HL-60 (cell line): ENCODE results near the gene CSRNP3.

ENCODE experiments used
- POLR2AphosphoS5 ChIP-seq: IDR thresholded peaks from 2 replicates; pipeline ENCODE4 v1.6.1; 2012; ENCODE audit warnings: low read depth
- SPI1 ChIP-seq: IDR thresholded peaks from 2 replicates; pipeline ENCODE4 v1.6.1; 2012; ENCODE audit warnings: low read depth, mild to moderate bottlenecking, borderline replicate concordance
- TF ChIP-seq, protein P1 (sequence below): IDR thresholded peaks from 2 replicates; pipeline ENCODE4 v1.6.1; 2012; ENCODE audit warnings: low read depth; ENCODE audit not compliant: insufficient replicate concordance
- TF ChIP-seq, protein P2 (sequence below): IDR thresholded peaks from one replicate; pipeline ENCODE4 v1.5.1; 2011; ENCODE audit warnings: low read length, control low read depth, inconsistent platforms; ENCODE audit not compliant: insufficient read depth

DNA sequence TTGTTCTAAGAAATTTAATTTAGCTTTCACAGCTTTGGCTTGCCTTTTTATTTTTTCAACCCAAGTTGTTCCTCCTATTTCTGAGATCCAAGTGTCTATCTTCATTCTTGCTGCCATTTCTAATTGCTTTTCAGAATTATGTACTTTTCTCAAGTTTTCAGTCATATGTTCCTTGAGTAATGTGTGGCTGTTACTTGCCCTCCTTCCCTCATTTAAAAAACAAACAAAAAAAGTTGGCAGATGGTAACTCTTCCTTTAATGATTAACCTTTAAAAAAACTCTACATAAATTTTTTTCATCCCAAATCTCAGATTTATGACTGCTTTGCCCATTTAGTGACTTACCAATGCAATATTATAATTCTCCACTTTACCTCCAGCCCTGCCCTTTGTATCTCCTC, 193.2 kb downstream of the CSRNP3 start:
- TF ChIP-seq, protein P1, sequence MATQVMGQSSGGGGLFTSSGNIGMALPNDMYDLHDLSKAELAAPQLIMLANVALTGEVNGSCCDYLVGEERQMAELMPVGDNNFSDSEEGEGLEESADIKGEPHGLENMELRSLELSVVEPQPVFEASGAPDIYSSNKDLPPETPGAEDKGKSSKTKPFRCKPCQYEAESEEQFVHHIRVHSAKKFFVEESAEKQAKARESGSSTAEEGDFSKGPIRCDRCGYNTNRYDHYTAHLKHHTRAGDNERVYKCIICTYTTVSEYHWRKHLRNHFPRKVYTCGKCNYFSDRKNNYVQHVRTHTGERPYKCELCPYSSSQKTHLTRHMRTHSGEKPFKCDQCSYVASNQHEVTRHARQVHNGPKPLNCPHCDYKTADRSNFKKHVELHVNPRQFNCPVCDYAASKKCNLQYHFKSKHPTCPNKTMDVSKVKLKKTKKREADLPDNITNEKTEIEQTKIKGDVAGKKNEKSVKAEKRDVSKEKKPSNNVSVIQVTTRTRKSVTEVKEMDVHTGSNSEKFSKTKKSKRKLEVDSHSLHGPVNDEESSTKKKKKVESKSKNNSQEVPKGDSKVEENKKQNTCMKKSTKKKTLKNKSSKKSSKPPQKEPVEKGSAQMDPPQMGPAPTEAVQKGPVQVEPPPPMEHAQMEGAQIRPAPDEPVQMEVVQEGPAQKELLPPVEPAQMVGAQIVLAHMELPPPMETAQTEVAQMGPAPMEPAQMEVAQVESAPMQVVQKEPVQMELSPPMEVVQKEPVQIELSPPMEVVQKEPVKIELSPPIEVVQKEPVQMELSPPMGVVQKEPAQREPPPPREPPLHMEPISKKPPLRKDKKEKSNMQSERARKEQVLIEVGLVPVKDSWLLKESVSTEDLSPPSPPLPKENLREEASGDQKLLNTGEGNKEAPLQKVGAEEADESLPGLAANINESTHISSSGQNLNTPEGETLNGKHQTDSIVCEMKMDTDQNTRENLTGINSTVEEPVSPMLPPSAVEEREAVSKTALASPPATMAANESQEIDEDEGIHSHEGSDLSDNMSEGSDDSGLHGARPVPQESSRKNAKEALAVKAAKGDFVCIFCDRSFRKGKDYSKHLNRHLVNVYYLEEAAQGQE, result no peak
- TF ChIP-seq, protein P2, sequence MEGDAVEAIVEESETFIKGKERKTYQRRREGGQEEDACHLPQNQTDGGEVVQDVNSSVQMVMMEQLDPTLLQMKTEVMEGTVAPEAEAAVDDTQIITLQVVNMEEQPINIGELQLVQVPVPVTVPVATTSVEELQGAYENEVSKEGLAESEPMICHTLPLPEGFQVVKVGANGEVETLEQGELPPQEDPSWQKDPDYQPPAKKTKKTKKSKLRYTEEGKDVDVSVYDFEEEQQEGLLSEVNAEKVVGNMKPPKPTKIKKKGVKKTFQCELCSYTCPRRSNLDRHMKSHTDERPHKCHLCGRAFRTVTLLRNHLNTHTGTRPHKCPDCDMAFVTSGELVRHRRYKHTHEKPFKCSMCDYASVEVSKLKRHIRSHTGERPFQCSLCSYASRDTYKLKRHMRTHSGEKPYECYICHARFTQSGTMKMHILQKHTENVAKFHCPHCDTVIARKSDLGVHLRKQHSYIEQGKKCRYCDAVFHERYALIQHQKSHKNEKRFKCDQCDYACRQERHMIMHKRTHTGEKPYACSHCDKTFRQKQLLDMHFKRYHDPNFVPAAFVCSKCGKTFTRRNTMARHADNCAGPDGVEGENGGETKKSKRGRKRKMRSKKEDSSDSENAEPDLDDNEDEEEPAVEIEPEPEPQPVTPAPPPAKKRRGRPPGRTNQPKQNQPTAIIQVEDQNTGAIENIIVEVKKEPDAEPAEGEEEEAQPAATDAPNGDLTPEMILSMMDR, result no peak
- TF ChIP-seq POLR2AphosphoS5 (no peak), SPI1 (no peak)
